Umbilical cord (tissue), 1 donor: ENCODE data around the gene KIF14. TPM values are rescaled to one million over a fixed set of nuclear protein-coding genes. Genes with fewer than 3 reads are reported as not detected.

Experiments used
- total RNA-seq: library from RNA; depleted of rRNA; stranded (reverse); fragments of >200 nt; gene quantifications from one replicate; pipeline ENCODE4 v1.2.3, GENCODE V29; 2014; ENCODE audit warnings: low replicate concordance; ENCODE audit not compliant: insufficient read depth

KIF14 gene
- total RNA-seq, 1 donor from 2014 or later: 1.2 TPM

Other genes with a start within 250 kb of the KIF14 start
- gene ZNF281, start 210.7 kb downstream of the KIF14 start, total RNA-seq: 44.1 TPM
- 26.2 TPM for gene DDX59, start 49.2 kb upstream of the KIF14 start, total RNA-seq
- 36.1 TPM for gene CAMSAP2, start 118.1 kb upstream of the KIF14 start, total RNA-seq